Measurements from ENCODE around the gene NIPAL1. TPM values are rescaled to one million over a fixed set of nuclear protein-coding genes. Genes with fewer than 3 reads are reported as not detected.

The NIPAL1 gene
- total RNA-seq, 1 experiment from 2014 or later = 16.5 TPM

DNA sequence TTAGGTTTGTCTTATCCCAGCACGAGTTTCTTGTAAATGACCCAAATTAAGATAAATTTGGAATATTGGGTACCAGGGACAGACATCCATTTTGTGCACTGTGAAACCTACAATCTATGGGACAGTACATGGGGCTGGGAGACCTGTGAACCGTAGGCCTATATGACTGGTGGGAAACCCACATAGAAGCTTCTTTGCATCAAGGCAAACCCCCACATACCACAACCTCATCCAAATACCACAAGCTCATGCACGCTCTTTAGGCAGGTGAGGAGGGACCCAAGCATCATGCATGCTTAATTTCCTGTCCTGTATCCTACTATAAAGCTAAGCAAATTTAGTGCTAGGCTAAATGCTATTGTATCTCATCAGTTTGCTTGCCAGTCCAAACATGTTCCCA lies 47.8 kb downstream of the NIPAL1 start:
- DNase-seq (ENCODE audit: low spot score) = no peak

DNA sequence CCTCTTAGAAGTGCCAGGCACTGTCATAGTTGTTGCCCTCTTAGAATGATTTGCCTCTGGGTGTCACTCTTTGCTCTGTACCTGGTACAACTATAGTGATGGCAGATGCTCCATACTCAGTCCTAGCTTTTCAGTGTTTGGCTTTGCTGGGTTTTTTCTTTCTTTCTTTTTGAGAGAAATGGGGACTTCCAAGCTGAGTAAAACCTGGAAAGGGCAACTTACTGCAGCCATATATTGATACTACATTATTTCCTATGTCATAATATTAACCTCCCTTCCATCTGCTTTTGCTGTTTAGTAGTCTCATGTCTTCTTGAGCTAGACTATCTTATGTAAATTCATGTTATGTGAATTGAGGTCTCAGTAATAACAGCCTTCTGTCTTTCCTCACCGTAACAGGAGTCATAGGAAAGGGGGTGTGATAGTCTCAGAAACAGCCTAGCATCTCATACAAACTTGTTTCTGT lies 49.0 kb downstream of the NIPAL1 start:
- no peak for DNase-seq (ENCODE audit: low spot score)

DNA sequence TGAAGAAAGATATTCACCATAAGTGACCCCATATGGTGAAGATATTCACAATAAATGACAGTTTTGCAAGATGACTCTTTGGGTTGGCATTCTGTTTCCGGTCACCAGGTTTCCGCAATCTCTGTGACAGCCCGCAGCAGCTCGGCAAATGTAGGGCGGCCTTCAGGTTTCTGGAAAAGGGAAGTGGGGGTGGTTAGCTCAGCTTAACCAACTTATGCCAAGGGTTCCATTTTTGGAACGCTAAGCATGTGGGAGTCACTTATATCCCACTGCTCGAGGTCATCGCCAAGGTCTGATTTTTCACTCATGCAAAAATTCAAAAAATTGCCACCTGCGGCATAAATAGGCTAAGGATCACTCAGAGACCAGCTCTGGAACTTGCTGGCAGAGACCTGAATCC lies 51.0 kb downstream of the NIPAL1 start:
- no peak for DNase-seq (ENCODE audit: low spot score)

DNA sequence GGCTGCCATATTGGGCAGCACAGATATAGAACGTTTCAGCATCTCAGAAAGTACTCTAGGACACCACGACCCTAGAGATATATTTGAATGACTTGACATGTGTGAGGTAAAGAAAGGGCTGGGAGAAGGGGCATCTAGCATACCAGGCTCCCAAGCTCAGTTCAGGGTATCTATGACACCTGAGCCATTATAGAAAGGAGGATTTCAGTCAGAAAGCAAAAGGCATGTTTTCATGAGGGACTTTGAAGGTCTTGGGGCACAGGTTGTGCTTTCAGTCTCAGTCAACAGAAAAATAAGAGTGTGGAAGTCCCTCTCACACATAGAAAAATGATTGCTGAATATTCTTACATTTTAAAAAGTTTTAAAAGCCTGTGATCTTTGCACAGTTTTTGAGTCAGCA lies 51.6 kb downstream of the NIPAL1 start:
- no peak for DNase-seq (ENCODE audit: low spot score)

DNA sequence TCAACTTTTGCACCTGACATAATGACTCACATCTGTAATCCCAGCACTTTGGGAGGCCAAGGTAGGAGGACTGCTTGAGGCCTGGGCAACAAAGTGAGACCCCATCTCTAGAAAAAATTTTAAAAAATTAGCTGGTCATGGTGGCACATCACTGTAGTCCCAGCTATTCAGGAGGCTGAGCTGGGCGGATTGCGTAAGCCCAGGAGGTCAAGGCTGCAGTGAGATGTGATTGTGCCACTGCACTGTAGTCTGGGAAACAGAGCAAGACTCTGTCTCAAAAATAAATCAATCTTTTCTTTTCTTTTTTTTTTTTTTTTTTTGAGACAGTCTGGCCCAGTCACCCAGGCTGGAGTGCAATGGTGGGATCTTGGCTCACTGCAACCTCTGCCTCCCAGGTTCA lies 52.5 kb downstream of the NIPAL1 start:
- DNase-seq (ENCODE audit: low spot score) = no peak

DNA sequence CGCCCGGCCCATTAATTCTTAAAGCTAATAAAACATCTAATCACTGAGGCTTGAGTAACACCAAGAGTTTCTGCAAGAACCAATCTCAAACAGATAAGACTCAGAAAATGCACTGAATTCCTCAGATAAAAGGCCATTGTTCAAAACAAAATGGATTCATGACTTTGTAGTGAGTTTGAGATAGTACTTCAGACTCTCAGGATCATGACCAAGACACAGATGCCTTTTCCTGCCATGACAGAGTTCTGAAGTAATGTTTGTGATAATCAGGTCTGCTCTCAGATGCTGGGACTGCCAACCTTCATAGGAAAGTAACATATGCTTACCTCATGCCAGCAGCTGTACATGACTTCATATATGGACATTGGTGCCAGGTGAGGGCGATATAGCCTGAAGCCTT lies 54.6 kb downstream of the NIPAL1 start:
- peak; percentile 79 for DNase-seq (ENCODE audit: low spot score)

DNA sequence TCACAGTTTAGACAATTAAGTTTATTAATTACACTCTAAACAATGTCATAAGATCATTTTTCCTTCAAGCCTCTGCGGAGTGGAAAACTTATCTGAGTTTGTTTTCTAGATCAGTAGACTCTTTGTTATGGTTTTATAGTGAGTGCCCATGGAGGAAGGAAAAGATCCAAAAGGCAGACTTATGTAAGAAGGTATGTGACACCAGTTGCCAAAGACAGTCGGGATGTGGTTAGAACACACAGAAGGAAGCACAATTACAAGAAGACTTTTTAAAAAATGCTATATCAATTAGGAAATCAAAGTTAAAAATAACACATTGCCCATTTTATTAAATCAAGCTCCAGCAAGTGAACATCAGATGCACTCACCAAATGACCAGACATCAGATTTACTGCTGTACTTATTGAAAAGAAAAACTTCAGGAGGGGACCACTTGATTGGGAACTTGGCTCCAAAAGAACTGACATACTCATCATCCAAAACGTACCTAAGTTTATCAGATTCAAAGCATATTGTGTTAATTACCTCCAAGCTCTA lies 57.1 kb downstream of the NIPAL1 start:
- peak; percentile 35 for DNase-seq (ENCODE audit: low spot score)

DNA sequence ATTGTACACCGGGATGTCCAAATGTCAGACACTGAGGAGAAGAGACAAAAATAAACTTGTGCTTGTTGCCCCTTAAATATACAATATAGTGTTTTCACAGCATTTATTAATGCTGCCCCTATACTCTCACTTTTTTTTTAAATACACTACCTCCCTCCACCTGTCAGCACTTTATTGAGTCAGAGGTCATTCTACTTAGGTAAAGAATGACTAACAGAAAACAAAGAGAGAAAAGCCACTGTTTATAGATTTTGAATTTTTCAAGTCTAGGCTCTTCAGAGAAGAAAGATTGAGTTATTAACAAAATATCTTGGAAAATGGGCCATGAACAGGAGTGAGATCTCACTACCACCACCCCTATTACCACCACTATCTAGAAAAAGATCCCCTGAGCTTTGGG lies 58.1 kb downstream of the NIPAL1 start:
- DNase-seq (ENCODE audit: low spot score) = peak; percentile 19

DNA sequence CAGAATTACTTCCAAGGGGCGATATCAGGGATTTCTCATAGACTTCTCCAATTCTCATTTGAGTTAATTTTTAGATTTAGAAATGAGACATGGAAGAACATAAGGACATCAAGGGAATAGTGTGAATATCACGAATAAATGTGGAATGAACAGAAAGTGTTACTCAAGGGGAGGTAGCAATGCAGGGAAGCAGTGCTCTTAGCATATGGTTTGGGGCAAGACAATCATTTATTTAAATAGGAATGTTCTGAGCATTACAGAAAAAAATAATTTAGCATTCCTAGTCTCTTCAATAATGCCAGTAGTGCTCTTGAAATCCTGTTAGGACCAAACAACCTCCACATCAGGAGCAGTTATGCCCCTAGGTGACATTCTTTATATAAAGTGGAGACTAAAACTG lies 61.9 kb downstream of the NIPAL1 start:
- no peak for DNase-seq (ENCODE audit: low spot score)

DNA sequence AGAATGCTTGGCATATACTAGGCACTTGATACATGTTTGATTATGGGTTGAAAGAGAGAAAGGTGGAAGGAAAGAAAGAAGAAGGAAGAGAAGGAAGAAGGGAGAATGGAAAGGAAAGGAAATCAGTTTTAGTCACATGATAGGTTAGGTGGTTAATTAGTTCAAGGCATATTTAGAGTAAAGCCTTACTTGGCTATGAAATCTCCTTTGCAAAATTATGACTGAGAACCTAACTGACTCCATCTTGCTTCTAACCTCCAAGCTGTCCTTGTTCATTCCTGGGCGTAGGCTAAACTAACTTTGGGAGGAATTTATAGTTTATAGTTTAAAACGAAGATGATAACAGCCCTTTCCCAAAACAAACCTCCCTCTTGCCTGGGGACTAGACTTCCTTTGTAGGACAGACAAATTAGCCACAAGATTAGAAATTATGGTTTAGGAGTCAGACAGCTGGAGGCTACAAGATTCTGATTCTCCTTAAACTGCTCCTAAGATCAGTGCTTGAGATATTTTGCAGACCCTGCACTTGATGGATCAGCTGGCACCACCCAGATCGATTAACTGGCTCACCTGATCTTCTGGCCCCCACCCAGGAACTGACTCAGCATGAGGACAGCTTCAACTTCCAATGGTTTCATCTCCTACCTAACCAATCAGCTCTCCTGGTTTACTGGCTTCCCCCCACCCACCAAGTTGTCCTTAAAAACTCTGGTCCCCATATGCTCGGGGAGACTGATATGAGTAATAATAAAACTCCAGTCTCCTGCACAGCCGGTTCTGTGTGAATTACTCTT lies 62.5 kb downstream of the NIPAL1 start:
- peak; percentile 62 for DNase-seq (ENCODE audit: low spot score)

DNA sequence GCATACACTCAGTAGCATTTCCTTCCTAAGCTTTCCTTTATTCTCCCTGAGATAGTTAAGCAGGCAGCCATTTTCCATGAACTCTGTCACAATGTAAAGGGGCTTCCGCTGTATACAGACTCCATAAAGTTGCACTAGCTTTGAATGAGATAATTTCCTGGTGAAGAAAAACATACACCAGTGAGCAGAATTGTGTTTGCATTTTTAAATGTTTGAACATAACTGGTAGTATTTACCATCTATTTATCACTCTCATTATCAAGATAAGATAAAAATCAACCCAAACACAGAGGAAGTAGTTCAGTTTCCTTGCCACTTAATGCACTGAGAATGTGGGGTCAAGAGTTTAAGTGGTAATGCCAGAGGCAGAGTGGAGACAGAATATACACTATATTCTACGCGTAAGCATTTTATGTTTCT lies 63.4 kb downstream of the NIPAL1 start:
- DNase-seq (ENCODE audit: low spot score) = peak; percentile 84

DNA sequence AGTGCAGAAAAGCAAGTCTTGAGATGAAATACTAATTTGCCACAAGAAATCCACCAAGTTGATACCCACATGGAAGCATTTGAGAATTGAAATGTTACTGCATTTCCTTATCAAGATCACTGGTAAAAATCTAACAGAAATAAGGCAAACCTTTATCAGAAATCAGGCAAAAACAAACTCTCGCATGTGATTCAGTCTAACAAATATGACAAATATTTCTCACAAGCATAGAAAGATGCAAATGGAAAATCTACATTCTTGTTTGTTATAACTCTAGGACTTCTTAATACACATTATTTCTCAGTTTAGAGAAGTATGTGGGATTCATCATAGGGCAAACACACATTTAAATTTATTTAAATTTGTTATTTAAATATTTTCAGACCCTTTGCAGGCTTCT lies 64.6 kb downstream of the NIPAL1 start:
- DNase-seq (ENCODE audit: low spot score) = no peak

DNA sequence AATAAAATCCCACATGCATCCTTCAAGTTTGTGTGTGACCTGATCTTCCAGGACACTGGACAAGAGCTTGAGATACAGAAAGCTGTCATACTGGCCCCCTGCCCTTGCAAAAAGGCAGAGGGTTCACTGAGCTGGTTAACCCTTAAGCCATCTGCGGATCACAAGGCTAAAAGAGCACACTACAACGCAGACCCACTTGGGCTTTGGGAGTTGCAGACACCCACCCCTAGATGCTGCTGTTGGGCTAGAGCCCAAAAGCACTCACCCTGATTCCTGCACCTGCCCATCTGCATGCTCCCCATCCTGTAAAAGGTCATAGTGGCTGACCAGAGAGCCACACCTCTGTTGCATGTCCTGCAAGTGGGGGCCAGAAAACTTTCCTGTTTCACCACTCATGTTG lies 66.4 kb downstream of the NIPAL1 start:
- DNase-seq (ENCODE audit: low spot score) = no peak

DNA sequence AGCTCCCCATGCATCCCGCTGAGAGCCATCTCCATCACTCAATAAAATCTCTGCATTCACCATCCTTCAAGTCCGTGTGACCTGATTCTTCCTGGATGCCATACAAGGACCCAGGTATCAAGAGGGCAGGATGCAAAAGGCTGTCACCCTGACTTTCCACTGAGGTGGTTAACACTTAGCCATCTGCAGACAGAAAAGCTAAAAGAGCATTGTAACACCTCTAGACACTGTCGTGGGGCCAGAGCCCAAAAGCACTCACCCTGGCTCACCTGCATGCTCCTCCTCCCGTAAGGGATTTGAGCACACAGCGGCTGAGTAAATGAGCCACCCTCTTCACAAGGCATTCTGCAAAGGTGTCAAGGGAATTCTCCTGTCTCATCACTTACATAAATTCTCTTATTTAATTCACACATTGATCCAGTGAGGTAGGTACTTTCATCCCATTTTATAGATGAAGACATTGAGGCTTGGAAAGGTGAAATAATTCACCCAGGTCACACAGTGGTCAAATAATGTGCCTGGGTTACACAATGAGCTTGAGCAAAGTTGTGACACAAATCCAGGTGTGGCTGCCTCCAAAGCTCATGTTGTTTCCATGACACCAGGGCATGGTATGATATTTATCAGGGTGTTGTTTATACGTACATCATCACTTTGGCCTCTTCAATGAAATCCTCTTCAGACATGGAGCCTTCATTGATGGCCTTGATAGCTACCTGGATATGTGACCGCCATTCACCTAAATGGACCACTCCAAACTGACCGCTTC lies 69.4 kb downstream of the NIPAL1 start:
- peak; percentile 35 for DNase-seq (ENCODE audit: low spot score)

Other genes with a start within 250 kb of the NIPAL1 start
- 0.03 TPM in 1 of 2 replicates, not detected in the other for gene CORIN, start 178.7 kb upstream of the NIPAL1 start, total RNA-seq (2014; rRNA removed; shearing (Covaris generic))
- gene NFXL1, start 102.2 kb upstream of the NIPAL1 start, total RNA-seq (2014; rRNA removed; shearing (Covaris generic)) = 7.9 and 13.2 TPM in 2 replicates
- gene CNGA1, start 91 bp upstream of the NIPAL1 start, total RNA-seq (2014; rRNA removed; shearing (Covaris generic)) = 6.5 and 9.5 TPM in 2 replicates
- gene TXK, start 117.5 kb downstream of the NIPAL1 start, total RNA-seq (2014; rRNA removed; shearing (Covaris generic)) = 0.89 and 1.7 TPM in 2 replicates

Measured in HT-29 (cell line).